ENCODE results near the gene TEKT5.

GRCh38 chr16:10625595-10626357, 69.0 kb downstream of the TEKT5 start:
- TF ChIP-seq, protein P1, sequence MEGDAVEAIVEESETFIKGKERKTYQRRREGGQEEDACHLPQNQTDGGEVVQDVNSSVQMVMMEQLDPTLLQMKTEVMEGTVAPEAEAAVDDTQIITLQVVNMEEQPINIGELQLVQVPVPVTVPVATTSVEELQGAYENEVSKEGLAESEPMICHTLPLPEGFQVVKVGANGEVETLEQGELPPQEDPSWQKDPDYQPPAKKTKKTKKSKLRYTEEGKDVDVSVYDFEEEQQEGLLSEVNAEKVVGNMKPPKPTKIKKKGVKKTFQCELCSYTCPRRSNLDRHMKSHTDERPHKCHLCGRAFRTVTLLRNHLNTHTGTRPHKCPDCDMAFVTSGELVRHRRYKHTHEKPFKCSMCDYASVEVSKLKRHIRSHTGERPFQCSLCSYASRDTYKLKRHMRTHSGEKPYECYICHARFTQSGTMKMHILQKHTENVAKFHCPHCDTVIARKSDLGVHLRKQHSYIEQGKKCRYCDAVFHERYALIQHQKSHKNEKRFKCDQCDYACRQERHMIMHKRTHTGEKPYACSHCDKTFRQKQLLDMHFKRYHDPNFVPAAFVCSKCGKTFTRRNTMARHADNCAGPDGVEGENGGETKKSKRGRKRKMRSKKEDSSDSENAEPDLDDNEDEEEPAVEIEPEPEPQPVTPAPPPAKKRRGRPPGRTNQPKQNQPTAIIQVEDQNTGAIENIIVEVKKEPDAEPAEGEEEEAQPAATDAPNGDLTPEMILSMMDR (IDR thresholded peaks at IDR 0.05; ENCODE audit: low read length) = no peak
- no peak for TF ChIP-seq EZH2 (optimal IDR thresholded peaks at IDR 0.05; ENCODE audit: low read depth, low read length)
- TF ChIP-seq EZH2phosphoT487 (IDR thresholded peaks at IDR 0.05; ENCODE audit: low read length) = no peak
